ENCODE data around the gene CCDC86.

CCDC86 gene

DNA sequence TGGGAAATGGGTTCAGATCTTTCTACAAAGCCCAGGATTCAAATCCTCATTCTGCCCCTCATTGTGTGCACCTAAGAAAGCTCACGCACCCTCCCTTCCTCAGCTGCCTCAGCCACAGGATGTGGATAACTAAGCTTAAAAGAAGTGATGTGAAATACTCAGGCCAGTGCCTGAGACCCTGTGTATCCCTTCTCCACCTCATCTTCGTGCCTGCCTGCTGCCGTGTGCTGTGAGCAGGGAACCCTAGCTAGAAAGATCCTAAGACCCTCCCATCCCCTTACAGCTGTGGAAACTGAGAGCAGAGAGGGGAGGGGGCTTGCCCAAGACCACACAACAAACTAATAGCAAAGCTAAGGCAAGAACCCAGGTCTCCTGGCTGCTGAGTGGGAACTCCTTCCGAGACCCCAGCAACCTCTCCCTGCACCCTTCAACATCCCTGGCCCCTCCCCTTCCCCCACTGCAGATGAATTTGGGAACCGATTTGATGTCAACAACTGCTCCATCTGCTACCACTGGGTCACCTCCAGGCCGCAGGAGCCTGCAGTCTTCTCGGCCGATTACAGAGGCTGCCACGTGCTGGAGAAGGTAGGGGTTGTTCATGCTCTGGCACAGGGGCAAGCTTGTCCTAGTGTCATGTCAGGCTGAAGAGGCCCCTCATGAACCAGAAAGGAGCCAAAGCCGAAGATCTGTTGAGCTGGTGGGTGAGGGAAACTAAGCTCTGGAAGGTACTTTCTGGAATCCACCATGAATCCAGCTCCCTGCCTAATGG, 27.0 kb downstream of the CCDC86 start:
- no peaks in the 10 kb centered on the region for H3K9me3 ChIP-seq (ENCODE audit: low read depth, low read length)
- no peak for DNase-seq (ENCODE audit: low read depth, low spot score)
- H3K4me3 ChIP-seq = no peak overlapping the region
- TF ChIP-seq EZH2 (IDR thresholded peaks at IDR 0.05) = no peak
- TF ChIP-seq POLR2AphosphoS5 (IDR thresholded peaks at IDR 0.05; ENCODE audit: borderline replicate concordance, low read depth, low read length) = no peak
- TF ChIP-seq FOXP2 (optimal IDR thresholded peaks at IDR 0.05; ENCODE audit: control extremely low read depth, extremely low read length, insufficient read depth) = no peak
- no peak overlapping the region for H3K27ac ChIP-seq
- H3K36me3 ChIP-seq (ENCODE audit: insufficient read depth, low read length) = no peaks in the 10 kb centered on the region
- no peak overlapping the region for H3K9ac ChIP-seq (ENCODE audit: insufficient read length)

DNA sequence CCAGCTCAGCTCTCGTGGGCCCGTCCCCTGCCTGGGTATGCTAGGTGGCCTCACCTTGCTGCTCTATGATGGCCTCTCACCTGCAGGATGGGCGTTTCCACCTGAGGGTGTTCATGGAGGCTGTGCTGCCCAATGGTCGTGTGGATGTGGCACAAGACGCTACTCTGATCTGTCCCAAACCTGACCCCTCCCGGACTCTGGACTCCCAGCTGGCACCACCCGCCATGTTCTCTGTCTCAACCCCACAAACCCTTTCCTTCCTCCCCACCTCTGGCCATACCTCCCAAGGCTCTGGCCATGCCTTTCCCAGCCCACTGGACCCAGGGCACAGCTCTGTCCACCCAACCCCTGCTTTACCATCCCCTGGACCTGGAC, 27.5 kb downstream of the CCDC86 start:
- Histone ChIP-seq H3K27ac (no peak overlapping the region), H3K36me3 (ENCODE audit: insufficient read depth, low read length) (no peaks in the 10 kb centered on the region), H3K4me3 (no peak overlapping the region), H3K9me3 (ENCODE audit: low read depth, low read length) (no peaks in the 10 kb centered on the region), H3K9ac (ENCODE audit: insufficient read length) (no peak overlapping the region)
- TF ChIP-seq FOXP2 (optimal IDR thresholded peaks at IDR 0.05; ENCODE audit: control extremely low read depth, extremely low read length, insufficient read depth) = no peak
- no peak for TF ChIP-seq POLR2AphosphoS5 (IDR thresholded peaks at IDR 0.05; ENCODE audit: borderline replicate concordance, low read depth, low read length)
- no peak for TF ChIP-seq EZH2 (IDR thresholded peaks at IDR 0.05)
- no peak for DNase-seq (ENCODE audit: low read depth, low spot score)

DNA sequence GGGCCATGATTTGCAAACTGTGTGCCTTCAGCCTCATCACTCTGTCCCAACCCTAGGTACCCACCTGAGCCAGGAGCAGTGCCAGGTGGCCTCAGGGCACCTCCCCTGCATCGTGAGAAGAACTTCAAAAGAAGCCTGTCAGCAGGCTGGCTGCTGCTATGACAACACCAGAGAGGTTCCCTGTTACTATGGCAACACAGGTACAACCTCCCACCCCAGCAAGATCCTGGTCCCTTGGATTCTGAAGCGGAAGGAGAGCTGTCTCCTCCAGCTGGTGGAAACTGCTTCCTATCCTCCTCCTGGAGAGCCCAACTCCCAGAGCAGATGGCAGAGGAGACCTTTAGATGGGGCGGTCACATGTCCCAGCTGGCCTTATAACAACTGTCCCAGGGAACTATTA, 28.4 kb downstream of the CCDC86 start:
- H3K27ac ChIP-seq = no peak overlapping the region
- H3K4me3 ChIP-seq = no peak overlapping the region
- no peaks in the 10 kb centered on the region for H3K36me3 ChIP-seq (ENCODE audit: insufficient read depth, low read length)
- TF ChIP-seq POLR2AphosphoS5 (IDR thresholded peaks at IDR 0.05; ENCODE audit: borderline replicate concordance, low read depth, low read length) (no peak), EZH2 (IDR thresholded peaks at IDR 0.05) (no peak), FOXP2 (optimal IDR thresholded peaks at IDR 0.05; ENCODE audit: control extremely low read depth, extremely low read length, insufficient read depth) (no peak)
- H3K9me3 ChIP-seq (ENCODE audit: low read depth, low read length) = no peaks in the 10 kb centered on the region
- no peak overlapping the region for H3K9ac ChIP-seq (ENCODE audit: insufficient read length)
- DNase-seq (ENCODE audit: low read depth, low spot score) = no peak

DNA sequence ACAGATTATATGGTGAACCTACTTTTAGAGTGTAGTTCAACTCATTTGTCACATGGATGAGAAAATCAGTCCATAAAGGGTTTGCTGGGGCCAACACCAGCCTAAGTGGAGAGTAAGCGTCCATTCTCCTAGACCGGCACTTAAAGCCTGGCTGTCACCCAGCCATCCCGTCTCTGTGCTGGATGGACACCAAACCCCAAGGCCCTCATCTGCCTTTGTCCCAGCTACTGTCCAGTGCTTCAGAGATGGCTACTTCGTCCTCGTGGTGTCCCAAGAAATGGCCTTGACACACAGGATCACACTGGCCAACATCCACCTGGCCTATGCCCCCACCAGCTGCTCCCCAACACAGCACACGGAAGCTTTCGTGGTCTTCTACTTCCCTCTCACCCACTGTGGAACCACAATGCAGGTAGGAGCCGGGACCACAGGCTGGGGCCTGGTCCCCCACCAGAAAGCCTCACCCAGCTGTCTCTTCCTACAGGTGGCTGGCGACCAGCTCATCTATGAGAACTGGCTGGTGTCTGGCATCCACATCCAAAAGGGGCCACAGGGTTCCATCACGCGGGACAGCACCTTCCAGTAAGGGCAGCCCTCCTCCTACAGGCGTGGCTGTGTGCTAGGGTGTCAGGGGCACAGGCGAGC, 28.9 kb downstream of the CCDC86 start:
- Histone ChIP-seq H3K27ac (no peak overlapping the region), H3K4me3 (no peak overlapping the region), H3K9ac (ENCODE audit: insufficient read length) (no peak overlapping the region), H3K36me3 (ENCODE audit: insufficient read depth, low read length) (no peaks in the 10 kb centered on the region), H3K9me3 (ENCODE audit: low read depth, low read length) (no peaks in the 10 kb centered on the region)
- no peak for TF ChIP-seq FOXP2 (optimal IDR thresholded peaks at IDR 0.05; ENCODE audit: control extremely low read depth, extremely low read length, insufficient read depth)
- TF ChIP-seq EZH2 (IDR thresholded peaks at IDR 0.05) = no peak
- no peak for TF ChIP-seq POLR2AphosphoS5 (IDR thresholded peaks at IDR 0.05; ENCODE audit: borderline replicate concordance, low read depth, low read length)
- DNase-seq (ENCODE audit: low read depth, low spot score) = no peak

DNA sequence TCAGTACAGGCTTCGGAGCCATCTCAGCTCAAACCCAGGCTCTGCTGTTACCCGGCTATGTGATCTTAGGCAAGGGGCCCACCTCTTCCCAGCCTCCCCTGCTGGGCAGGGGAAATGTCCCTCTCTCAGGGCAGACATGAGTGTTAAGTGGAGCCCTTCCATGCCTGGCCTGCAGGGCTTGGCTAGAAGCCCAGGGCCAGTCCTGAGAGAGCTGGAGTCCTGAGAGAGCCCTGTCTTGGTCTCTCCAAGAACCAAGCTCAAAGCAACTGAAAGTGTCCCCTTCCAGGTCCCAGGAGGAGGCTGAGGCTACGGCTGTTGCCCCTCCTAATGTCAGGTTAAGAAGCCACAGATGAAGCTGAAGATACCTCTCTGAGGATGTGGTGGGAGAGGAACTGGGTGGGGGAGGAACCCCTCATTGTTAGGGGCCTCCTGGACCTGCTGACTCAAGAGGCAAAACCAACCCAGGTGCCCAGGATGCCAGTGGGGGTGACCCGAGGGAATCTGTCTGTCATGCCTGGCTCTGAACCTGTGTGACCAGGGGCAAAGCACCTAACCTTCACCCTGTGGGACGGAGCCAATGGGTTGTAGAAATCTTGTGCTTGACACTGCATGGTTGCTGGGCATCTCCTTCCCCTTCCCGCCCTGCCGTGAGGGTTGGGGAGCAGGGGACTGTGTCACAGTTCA, 29.6 kb downstream of the CCDC86 start:
- Histone ChIP-seq H3K27ac (no peak overlapping the region), H3K36me3 (ENCODE audit: insufficient read depth, low read length) (no peaks in the 10 kb centered on the region), H3K9ac (ENCODE audit: insufficient read length) (no peak overlapping the region), H3K9me3 (ENCODE audit: low read depth, low read length) (no peaks in the 10 kb centered on the region), H3K4me3 (no peak overlapping the region)
- TF ChIP-seq FOXP2 (optimal IDR thresholded peaks at IDR 0.05; ENCODE audit: control extremely low read depth, extremely low read length, insufficient read depth) (no peak), POLR2AphosphoS5 (IDR thresholded peaks at IDR 0.05; ENCODE audit: borderline replicate concordance, low read depth, low read length) (no peak), EZH2 (IDR thresholded peaks at IDR 0.05) (no peak)
- no peak for DNase-seq (ENCODE audit: low read depth, low spot score)

DNA sequence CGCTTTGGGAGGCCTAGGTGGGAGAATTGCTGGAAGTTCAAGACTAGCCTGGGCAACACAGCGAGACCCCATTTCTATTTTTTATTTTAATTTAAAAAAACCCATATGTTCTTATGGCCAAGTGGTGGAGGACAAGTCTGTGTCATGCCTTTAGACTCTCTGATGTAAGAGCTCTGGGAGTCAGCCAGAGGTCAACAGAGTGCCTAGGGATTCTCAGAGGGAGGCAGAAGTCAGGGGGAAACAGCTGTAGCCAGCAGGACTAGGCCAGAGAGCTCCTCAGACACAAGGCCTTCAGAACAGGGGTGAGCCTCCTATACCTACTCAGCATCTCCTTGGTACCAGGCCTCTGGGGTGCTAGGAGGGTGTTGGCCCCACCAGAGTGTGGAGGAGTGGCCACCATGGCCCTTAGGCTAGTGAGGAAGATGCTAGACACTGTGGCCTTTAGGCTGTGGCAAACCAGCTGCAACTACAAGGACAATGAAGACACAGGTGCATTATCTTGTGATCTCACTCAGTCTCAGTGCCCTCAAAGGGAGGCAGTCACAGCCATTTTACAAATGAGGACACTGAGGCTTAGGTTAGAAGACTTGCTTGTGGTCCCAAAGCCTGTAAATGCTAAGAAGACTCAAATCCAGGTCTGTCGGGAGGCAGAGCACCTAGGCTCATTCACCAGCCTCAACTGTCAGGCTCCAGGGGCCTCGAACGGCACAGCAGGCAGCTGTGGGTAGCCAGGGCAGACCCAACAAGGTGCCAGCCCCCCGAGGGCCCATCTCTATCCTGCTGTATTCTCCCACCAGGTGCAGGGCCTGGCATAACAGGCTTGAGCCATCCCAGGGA, 30.4 kb downstream of the CCDC86 start:
- H3K27ac ChIP-seq = no peak overlapping the region

DNA sequence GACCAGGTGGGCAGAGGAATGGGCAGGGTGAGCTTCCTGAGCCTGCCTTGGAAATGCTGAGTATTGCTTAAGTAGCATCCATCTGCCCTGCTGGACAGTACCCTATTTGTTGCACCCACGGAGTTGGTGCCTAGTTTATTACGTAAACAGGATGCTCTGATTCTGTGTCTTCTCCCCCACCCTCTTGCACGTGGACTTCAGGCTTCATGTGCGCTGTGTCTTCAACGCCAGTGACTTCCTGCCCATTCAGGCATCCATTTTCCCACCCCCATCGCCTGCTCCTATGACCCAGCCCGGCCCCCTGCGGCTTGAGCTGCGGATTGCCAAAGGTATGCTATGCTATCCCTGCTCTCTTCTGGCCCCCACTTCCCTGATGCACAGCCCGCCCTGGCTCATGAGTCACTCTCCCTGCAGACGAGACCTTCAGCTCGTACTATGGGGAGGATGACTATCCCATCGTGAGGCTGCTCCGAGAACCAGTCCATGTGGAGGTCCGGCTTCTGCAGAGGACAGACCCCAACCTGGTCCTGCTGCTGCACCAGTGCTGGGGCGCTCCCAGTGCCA, 31.1 kb downstream of the CCDC86 start:
- no peak for DNase-seq (ENCODE audit: low read depth, low spot score)
- no peaks in the 10 kb centered on the region for H3K9me3 ChIP-seq (ENCODE audit: low read depth, low read length)
- no peak overlapping the region for H3K9ac ChIP-seq (ENCODE audit: insufficient read length)
- no peak overlapping the region for H3K4me3 ChIP-seq
- TF ChIP-seq FOXP2 (optimal IDR thresholded peaks at IDR 0.05; ENCODE audit: control extremely low read depth, extremely low read length, insufficient read depth) (no peak), POLR2AphosphoS5 (IDR thresholded peaks at IDR 0.05; ENCODE audit: borderline replicate concordance, low read depth, low read length) (no peak), EZH2 (IDR thresholded peaks at IDR 0.05) (no peak)
- H3K36me3 ChIP-seq (ENCODE audit: insufficient read depth, low read length) = no peaks in the 10 kb centered on the region
- H3K27ac ChIP-seq = no peak overlapping the region

More for the DNA sequence above, 30.4 kb downstream of the CCDC86 start:
- TF ChIP-seq POLR2AphosphoS5 (IDR thresholded peaks at IDR 0.05; ENCODE audit: borderline replicate concordance, low read depth, low read length) (no peak), FOXP2 (optimal IDR thresholded peaks at IDR 0.05; ENCODE audit: control extremely low read depth, extremely low read length, insufficient read depth) (no peak), EZH2 (IDR thresholded peaks at IDR 0.05) (no peak)
- H3K36me3 ChIP-seq (ENCODE audit: insufficient read depth, low read length) = no peaks in the 10 kb centered on the region
- no peaks in the 10 kb centered on the region for H3K9me3 ChIP-seq (ENCODE audit: low read depth, low read length)
- H3K9ac ChIP-seq (ENCODE audit: insufficient read length) = no peak overlapping the region
- H3K4me3 ChIP-seq = no peak overlapping the region
- no peak for DNase-seq (ENCODE audit: low read depth, low spot score)
